ENCODE data around the gene TM4SF4.

TM4SF4 gene

DNA sequence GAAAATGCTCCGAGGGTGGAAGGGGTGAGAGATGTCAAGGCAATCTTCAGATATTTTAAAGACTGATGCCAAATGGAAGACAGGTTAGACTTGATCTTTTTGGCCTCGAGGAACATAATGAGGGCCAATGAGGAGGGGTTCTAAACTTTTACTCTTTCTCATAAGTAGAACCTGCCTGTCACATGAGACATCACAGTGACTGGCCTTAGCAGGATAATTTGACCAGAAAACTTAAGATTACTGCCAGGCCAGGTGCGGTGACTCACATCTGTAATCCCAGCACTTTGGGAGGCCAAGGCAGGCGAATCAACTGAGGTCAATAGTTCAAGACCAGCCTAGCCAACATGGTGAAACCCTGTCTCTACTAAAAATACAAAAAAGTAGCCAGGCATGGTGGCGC lies 12.2 kb downstream of the TM4SF4 start:
- no peak for DNase-seq (ENCODE audit: low read depth)

- DNase-seq (ENCODE audit: low read depth), result no peak
Measured at GRCh38 chr3:149487598-149488197, 13.2 kb downstream of the TM4SF4 start.

DNA sequence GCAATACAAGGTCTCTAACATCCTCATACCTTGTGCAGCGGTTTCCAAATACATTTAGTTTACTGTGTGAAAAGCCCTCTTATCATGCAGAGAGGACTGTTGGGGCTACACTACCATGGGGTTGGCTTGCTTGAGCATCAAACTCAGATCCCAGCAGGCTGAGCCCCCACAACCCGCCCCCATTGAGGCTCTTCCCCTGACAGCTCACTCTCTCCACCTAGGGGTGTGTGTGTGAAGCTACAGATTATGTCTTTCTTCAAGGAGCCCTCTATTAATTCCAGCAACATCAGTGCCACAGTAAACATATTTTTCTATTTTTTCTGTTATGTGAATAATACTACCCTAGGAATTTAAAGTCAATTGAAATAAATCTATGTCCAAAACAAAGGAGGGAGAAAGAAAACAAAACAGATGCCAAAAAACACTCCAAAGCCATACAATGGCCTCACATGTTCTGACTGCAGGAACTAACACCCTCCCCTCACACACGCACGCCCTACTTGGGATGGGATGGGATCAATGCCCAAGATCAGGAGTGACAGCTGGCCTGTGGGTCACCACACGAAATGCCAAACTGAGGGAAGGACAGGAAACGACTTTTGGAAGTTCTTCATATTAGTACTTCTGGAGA lies 14.7 kb downstream of the TM4SF4 start:
- no peak for DNase-seq (ENCODE audit: low read depth)

DNA sequence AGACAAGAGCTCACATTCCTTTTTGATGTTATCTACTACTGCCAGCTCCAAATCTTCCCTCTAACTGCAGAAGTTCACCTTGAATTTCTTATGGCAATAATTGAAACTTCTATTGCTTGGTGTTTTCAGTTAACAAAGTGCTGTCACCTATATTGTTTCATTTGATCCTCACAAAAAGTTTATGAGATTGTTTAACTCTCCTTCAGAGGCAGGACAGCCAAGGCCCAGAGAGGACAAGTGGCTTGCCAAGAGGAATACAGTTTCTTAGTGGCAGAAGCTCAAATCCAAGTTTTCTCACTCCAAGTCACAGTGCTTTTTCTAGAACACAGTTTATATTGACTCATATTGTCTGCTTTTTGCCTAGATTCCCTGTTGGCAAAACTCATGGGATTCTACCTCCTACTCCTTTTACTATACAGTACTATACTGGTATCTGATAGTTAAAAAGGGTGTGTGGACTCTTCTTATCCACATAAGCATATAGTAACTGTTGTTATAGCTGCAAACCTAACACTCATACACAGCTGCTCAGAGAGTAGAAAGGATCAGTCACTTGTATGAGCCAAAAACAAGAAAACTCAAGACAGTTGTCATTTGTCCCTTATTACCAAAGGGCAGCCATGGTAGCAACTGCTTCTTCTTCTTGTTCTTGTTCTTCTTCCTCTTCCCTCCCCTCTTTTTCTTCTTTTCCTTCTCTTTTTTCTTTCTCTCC lies 15.9 kb downstream of the TM4SF4 start:
- DNase-seq (ENCODE audit: low read depth), result no peak

- DNase-seq (ENCODE audit: low read depth), result no peak
Measured at GRCh38 chr3:149493315-149494021, 19.0 kb downstream of the TM4SF4 start.

DNA sequence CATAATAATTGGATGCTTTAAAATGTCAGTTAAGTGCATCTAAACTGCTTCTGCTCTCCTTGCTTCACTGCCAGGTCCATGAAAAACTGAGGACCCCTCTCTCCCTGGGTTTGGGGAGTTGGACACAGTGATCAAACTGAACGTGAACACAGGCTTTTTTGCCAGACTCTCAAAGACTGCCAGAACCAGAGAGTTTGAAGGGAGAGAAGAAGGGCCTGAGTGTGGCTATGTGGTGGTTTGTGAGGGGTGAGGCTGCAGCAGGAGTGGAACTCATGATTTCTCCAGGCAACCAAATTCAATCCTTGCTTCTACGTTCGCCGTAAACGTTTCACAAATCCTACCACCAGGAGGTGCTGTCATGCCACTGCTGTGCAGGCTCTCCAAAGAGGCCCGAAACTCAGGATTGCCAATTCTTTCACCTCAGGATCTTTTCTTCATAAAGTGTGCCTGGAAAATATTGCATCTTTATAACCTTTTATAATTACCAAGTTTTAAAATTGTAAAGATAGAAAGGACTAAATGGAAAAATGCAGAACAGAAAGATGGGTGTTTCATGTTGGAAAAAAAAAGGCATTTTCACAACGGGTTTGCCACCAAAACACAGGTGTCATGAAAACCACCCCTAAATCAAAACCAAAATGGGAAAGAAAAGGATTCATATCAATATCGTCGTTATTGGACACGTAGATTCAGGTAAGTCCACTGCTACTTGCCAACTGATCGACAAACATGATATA lies 19.7 kb downstream of the TM4SF4 start:
- DNase-seq (ENCODE audit: low read depth), result no peak

DNA sequence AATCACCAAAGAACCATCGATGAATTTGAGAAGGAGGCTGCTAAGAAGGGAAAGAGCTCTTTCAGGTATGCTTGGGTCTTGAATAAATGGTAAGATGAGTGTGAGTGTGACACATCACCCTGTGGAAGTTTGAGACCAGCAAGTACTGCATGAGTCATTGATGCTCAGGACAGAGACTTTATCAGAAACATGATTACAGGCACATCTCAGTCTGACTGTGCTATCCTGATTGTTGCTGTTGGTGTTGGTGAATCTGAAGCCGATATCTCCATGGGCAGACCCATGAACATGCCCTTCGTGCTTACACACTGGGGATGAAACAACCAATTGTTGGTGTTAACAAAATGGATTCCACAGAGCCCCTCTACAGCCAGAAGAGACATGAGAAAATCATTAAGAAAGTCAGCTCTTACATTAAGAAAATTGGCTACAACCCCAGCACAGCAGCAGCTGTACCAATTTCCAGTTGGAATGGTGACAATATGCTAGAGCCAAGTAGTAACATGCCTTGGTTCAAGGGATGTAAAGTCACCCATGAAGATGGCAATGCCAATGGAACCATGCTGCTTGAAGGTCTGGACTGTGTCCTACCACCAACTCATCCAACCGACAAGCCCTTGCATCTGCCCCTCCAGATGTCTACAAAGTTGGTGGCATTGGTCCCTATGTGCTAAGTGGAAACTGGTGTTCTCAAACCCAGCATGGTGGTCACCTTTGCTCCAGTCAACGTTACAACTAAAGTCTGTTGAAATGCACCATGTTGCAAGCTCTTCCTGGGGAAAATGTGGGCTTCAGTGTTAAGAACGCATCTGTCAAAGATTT lies 20.5 kb downstream of the TM4SF4 start:
- no peak for DNase-seq (ENCODE audit: low read depth)

DNA sequence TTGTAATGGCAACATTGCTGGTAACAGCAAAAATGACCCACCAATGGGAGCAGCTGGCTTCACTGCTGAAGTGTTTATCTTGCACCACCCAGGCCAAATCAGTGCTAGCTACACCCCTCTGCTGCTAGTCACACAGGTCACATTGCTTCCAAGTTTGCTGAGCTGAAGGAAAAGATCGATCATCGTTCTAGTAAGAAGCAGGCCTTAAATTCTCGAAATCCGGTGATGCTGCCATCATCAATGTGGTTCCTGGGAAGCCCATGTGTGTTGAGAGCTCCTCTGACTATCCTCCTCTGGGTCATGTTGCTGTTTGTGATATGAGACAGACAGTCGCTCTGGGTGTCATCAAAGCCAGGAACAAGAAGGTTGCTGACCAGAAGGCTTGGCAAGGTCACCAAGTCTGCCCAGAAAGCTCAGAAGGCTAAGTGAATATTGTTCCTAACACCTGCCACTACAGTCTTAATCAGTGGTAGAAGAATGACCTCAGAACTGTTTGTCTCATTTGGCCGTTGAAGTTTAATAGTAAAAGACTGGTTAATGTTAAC lies 21.2 kb downstream of the TM4SF4 start:
- no peak for DNase-seq (ENCODE audit: low read depth)

DNA sequence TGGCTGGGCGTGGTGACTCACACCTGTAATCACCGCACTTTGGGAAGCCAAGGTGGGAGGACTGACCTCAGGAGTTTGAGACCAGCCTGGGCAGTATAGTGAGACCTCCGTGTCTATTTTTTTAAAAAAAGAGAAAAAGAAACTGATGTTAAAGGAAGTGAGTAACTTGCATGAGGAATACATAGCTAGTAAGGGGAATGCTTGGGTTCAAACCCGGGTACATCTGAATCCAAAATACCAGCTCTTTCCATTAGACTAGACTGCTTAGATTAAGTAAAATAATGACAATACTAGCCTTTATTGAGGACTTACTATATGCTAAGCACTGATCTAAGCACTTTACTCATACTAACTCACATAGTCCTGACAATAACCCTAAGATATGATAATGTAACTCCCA lies 22.4 kb downstream of the TM4SF4 start:
- no peak for DNase-seq (ENCODE audit: low read depth)

DNA sequence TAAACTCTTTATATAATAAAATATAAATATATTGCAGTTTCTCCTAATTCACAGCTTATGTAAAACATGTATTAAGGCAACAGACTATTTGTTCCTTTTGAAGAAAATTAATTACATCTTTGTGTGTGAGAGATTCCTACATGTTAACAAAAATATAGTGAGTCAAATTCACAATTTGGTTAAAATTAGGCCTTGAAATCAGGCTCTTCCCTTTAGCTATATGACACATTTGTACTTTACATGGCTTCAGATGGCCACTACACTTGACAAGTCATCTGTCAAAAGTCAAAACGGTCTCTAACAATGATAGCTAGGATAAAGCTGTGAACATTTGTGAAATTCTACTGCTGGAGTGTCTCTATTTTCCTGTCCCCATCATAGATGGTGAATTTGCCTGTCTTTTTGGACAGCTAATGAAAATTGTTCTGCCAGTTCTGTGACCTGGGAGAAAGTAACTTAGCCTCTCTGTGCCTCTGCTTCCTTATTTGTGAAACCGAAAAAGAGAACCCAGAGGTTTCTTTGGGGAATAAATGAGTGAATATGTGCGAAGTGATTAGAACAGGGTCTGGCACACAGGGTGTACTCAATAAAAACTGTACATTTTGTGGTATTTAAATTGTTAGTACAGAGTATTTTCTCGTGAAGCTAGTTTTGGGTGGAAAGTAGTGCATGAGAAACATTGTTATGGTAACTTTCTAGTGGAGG lies 23.6 kb downstream of the TM4SF4 start:
- no peak for DNase-seq (ENCODE audit: low read depth)

- DNase-seq (ENCODE audit: low read depth), result no peak
Measured at GRCh38 chr3:149501524-149501923, 27.0 kb downstream of the TM4SF4 start.

DNA sequence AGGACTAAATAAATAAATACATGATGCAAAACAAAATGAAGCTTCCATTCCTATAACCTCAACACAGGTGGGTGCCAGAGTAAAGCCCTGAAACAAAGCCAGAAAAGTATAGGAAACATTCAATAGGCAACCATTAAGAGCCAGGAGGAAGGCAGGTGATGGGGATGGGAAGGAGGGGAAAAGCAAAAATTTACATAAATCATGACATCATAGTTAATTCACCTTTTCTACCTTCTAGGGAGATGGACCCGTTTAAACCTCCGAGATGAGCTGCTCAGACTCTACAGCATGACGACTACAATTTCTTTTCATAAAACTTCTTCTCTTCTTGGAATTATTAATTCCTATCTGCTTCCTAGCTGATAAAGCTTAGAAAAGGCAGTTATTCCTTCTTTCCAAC lies 27.9 kb downstream of the TM4SF4 start:
- DNase-seq (ENCODE audit: low read depth), result no peak

DNA sequence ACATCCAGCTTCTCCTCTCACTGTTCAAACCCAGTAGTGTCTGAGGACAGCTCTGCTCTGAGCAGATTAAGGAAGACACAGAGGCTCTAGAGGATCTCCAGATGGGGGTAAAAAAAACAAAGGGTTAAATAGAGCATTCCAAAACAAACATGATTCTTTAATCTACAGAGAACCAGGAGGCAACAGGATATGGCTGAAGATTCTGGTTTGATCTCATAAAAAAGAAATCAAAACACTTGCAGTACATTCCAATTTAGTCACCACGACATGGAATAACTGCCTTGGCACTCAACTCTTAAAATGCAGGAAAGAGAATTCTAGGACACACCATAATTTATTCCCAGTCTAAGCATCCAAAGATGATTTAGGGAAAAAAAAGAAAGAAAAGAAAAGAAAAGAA lies 32.0 kb downstream of the TM4SF4 start:
- DNase-seq (ENCODE audit: low read depth), result no peak

- no peak for DNase-seq (ENCODE audit: low read depth)
Measured at GRCh38 chr3:149506965-149507364, 32.5 kb downstream of the TM4SF4 start.

- DNase-seq (ENCODE audit: low read depth), result no peak
Measured at GRCh38 chr3:149507491-149508324, 33.2 kb downstream of the TM4SF4 start.

DNA sequence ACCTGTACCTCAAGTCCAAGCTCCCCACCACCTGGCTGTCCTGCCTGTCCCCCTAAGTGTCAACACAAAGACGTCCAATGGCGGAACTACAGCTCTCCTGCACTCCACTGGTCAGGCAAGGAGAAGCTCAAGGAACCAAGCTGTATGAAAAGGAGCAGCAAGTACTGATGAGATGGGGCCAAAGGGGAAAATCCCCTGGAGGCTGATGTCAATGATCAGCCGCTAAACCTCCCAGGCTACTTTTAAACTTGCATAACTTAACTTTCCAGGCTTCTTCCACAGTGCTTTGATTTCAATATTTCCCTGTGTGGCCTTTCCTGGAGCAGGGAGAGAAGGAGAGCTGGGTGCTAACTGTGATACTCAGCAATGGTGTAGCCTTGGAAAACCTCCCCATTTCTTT lies 35.0 kb downstream of the TM4SF4 start:
- no peak for DNase-seq (ENCODE audit: low read depth)

- no peak for DNase-seq (ENCODE audit: low read depth)
Measured at GRCh38 chr3:149510480-149510879, 36.0 kb downstream of the TM4SF4 start.

DNA sequence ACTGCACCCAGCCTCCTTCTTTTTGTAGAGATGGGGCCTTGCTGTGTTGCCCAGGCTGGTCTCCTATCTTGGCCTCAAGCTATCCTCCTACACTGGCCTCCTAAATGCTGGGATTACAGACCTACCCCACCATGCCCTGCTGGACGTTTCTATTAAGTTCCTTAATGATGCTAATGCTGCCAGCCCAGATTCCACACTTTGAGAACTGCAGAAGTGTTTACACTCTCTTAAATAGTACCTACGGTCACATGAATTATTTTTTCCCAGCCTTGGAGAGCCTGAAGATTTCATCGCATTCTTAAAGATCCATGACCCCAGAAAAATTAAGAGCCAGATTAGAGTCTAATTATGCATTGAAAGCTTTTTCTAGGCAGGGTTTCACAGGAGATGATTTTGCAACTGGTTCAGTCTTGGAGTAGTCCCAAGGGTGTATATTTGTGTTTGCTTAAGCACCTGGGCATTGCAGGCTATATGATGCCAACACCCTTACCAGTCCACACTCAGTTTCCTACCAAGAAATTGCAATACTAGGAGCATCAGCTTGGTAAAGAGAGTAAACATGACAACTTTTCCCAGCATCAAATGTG lies 36.6 kb downstream of the TM4SF4 start:
- no peak for DNase-seq (ENCODE audit: low read depth)
